Measurements from ENCODE around the gene PHACTR3.

PHACTR3 gene

DNA sequence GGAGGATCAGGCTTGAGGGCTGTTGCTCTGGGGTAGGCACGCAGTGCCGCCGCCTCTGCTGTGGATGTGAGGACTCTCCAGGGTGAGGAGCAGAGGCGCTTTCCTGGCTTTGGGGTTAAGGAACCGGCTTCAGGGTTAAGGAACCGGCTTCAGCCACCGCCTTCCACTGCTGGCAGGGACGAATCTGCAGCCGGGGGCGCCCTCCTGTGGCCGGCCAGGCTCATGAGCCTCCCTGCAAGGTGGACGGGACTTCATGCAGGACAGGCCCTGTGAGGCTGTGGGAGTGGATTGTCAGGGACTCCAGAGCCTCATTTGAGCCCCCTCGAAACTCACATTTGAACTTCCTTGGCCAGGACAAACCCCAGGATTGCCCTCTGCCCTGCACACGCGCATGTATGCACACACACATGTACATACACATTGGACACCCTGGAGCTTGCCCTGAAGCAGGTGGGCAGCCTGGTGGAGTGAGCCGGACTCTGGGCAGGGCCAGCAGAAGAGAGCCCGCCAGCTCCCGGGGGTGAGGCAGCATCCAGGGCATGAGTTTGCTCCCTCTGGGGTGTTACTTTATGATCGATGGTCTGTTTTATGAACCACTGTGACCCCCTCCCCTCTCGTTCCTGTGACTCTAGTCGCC, 146.9 kb downstream of the PHACTR3 start:
- DNase-seq (ENCODE audit: low spot score): peak; percentile 75

- DNase-seq (ENCODE audit: low spot score): peak; percentile 46
These were observed 147.8 kb downstream of the PHACTR3 start for GRCh38 chr20:59752101-59752586.

GRCh38 chr20:59752704-59753460, 148.5 kb downstream of the PHACTR3 start:
- DNase-seq (ENCODE audit: low spot score): no peak

DNA sequence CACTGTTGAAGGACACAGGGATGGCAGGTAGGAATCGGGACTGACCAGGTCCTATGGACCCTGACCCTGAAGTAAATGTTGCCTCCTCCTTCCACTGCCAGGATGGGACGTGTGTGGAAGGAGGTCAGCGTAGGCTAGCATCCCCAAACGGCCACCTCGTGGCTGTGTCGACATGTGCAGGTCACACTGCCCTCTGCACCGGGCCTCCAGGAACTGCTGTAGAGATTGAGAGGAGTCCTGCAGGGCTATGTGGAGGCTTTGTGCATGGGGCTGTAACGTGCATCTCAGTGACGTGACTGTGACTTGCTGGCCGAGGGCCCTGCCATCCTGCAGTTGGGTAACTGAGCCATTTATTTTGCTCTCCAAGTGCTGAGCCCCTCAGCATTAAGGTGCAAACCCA, 149.5 kb downstream of the PHACTR3 start:
- no peak for DNase-seq (ENCODE audit: low spot score)

DNA sequence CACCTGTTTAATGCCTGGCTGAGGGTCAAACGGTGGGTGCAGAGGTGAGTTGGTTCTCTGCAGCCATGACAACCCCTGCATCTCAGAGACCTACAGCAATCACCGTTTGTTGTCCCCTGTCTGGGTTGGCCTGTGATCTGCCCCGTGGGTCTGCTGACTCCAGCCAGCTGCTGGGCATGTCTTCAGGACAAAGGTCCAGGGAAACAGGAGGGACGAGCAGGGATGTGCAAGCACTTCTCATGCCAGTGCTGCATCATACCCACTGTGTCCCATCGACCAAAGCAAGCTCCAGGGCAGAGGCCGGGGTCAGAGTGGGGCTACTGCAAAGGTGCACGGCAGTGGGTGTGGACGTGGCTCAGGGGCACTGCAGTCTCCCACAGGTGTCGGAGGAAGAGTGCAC, 150.2 kb downstream of the PHACTR3 start:
- no peak for DNase-seq (ENCODE audit: low spot score)

DNA sequence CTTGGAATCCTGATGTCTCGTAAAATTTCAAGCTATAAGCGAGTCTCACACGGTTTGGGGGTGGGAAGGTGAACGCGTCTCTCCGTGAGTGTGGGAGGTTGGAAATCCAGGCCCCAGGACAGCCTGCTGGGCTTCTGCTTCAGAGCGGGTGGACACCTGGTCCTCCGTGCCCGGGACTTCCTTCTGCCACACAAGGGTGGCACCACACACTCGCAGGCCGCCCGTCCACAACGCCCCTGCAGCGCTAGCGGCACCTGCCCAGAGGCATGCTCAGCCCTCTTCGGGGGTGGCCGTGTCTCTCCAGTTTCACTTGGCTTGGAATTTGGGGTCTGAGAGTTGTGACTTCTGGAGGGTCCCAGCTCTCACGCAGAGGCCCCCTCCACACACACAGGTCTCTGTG, 151.9 kb downstream of the PHACTR3 start:
- DNase-seq (ENCODE audit: low spot score): no peak

DNA sequence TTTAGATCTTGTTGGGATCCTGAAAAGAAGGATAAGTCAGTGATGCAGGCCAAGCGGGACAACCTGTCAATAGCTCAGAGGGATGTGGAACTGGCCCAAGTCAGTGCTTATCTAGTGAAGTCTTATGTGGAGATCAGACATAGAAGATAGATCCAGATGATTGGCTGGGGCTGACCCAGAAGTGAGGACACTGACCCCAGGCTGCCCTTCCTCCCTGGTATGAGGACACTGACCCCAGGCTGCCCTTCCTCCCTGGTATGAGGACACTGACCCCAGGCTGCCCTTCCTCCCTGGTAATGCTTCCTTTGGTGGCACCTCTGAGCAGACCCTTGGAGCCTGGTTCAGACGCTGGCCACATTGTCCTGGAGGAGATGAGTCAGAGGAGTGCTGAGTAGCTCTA, 159.7 kb downstream of the PHACTR3 start:
- no peak for DNase-seq (ENCODE audit: low spot score)

- no peak for DNase-seq (ENCODE audit: low spot score)
These were observed 161.3 kb downstream of the PHACTR3 start for GRCh38 chr20:59765599-59766177.

DNA sequence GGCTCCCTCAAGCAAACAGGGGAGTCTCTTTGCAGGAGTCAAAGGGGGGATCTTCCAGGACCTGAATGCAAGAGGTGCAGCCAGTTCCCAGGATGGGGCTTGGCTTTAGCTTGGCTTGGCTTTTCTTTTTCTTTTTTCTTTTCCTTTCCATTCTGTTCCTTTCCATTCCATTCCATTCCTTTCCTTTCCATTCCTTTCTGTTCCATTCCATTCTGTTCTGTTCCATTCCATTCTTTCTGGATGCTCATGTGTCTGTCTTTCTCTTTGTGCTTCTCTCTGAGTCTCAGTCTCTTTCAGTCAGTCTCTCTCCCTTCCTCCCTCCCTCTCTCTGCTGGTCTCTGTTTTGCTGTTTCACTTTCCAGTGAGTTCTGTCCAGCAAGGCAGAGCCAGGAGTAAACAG, 163.3 kb downstream of the PHACTR3 start:
- DNase-seq (ENCODE audit: low spot score): no peak

DNA sequence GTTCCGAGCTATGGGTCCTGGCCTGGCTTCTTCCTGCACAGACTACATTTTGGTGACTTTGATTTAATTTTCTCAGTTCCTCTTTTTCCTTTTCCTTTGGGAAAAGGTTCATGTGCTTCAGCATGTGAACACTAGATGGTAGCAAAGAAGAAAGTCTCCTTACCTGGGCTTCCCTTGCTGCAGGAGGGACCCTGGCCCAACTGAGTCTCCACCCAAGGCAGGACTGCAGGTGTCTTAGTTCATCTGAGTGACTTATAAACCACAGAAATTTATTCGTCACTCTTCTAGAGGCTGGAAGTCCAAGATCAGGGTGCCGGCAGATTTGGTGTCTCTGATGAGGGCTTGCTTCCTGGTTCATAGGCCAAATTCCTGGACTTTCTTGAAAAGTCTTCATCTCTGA, 165.9 kb downstream of the PHACTR3 start:
- no peak for DNase-seq (ENCODE audit: low spot score)

GRCh38 chr20:59770851-59771250, 166.5 kb downstream of the PHACTR3 start:
- no peak for DNase-seq (ENCODE audit: low spot score)

DNA sequence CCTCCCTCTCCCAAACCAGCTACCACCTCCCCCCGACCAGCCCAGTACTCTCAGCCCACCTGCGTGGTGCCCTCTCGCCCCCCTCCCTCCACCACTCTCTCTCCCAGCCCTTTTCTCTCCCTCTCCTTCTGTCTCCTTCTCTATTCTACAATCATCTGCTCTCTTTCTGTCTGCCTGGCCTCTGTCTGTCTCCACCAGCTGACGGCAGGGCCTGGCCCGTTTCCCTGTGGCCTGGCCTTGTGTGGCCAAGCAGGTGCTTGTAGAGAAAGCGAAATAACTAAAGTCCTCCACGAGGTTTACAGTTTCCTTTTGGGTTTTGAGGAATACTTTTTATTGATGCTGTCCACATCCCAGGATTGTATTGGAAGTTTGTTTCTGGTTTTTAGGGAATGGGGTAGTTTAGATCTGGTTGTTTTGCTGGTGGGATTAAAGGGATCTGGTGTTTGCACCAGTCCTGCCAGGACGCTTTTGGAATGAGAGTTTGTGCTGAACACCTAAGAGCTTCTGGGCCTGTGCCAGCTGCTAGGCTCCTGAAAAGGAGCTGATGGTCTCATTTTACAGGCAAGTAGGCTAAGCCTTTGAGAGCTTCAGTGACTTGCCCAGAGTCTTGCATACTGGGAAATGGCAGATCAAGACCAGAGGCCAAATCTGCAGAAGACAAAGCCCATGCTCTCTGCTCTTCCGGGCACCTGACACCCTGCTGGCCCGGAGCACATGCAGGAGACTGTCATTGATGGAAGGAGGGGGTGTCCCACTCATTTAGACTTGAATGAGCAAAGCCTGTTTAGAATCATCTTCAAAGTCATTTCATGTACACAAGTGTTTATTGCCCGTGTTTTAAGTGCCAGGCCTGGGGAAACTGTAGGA, 167.4 kb downstream of the PHACTR3 start:
- DNase-seq (ENCODE audit: low spot score): no peak

GRCh38 chr20:59772373-59772705, 168.0 kb downstream of the PHACTR3 start:
- no peak for DNase-seq (ENCODE audit: low spot score)

DNA sequence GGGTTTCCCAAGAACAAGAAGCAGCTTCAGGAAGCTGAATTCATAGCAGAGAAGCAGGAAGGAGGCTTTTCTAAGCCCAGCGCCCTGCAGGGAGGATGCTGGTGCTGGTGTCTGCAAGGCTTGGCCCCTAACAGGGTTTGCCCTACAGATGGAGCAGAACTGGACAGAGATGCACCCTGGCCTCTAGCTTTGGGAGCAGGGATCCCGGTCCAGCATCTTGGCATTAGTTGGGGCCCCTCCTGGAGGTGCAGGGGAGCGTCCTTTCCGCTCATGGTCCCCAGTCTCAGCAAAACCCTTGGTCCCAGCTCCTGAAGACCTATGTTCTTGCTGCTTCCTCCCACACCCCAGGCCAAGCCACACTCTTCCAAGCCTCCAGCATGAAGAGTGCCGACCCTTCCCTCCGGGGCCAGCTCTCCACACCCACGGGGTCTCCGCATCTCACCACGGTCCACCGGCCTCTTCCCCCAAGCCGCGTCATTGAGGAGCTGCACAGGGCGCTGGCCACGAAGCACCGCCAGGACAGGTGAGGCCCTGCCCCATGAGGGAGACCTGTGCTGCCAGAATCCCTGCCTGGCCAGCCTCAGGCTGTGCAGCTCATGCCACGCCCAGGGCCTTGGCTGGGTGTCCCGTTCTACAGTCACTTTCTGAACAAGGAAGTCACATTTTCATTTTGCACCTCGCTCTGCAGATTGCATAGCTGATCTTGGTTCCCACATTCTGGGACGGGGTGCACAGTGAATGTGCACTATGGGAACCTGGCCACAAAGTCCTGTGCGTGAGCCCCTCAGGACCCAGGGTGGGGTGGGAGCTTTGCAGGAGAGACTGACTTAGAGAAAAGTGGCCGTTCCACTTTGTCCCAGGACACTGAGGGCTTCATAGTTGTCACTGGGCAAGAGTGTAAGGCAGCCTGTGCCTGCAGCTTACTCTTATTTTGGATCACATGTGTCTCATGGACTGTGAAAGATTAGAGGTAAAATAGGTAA, 168.9 kb downstream of the PHACTR3 start:
- DNase-seq (ENCODE audit: low spot score): no peak

- no peak for DNase-seq (ENCODE audit: low spot score)
These were observed 169.9 kb downstream of the PHACTR3 start for GRCh38 chr20:59774204-59774641.

DNA sequence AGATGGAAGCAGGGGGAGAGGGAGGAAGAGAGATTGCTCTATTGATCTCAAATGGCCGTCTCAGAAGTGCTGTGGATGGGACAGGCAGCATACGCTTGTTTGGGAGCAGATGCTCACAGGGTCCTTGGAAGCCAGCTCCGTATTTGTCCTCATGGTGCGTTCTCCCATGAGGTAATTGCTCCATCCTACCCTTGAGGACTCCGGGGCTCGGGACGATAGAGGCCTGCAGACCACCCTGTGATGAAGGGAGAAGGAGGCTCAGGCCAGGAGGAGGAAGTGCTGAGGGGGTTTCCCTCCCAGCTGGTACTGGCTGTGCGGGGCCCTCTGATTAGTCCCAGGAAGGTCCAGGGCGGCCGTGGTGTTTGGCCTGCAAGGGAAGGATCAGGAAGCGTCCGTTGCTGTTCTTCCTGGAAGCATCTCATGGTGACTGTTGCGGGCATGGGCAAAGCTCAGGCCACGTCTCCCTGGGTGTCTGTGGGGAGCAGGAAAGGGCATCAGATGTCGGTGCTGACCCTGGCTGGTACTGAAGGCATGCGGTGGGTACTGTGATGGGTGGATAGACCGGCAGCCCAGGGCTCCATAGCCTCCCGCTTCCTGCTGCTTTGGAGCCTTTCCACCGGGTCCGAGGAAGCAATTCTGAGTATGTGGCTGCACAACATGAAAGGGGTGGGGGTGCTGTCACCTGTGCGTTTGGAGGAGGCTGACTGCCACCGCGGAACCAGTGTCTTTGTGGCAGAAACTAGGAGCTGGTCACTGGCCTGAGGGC, 170.8 kb downstream of the PHACTR3 start:
- DNase-seq (ENCODE audit: low spot score): no peak

DNA sequence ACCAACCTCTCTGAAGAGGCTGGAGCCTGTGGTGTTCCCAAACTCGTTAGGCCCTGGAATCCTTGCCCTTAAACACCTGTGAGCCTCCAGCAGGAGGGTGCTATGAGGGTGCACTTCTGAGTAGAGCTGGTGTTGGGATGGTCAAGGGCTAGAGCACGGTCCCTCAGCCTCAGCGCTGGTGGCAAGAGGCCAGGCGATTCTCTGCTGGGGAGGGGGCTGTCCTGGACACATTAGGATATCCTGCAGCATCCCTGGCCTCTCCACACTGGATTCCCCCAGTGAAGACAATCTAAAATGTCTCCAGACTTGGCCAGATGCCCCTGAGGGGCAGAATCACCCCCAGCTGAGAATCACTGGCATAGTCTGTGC, 171.3 kb downstream of the PHACTR3 start:
- DNase-seq (ENCODE audit: low spot score): no peak

GRCh38 chr20:59776059-59776603, 171.8 kb downstream of the PHACTR3 start:
- DNase-seq (ENCODE audit: low spot score): no peak

GRCh38 chr20:59776626-59777330, 172.4 kb downstream of the PHACTR3 start:
- DNase-seq (ENCODE audit: low spot score): no peak

DNA sequence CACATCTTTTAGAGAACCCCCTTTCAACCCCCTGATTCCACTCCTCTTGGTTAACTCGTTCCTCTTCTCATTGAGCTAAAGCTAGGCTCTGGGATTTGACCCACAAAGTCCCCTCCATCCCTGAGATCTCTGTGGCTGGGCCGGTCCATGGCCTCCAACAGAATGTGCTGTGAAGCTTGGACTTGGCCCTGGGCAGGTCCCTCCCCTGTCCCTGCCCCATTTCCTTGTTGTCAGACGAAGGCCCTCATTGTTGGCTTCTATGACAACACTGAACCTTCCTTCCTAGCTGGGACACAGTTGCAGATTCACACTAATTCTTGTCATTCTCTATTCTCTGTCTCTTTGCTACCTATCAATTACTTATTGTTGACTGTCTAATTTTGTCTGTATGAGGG, 173.0 kb downstream of the PHACTR3 start:
- no peak for DNase-seq (ENCODE audit: low spot score)
